HepG2 (cell line): Measurements from ENCODE around the gene DDHD1.
"Not testable (repeated sequence)": the region's sequence is repeated elsewhere in the genome, so short reads cannot be mapped to it uniquely, and the experiment has no call there.

ENCODE experiments used
- ATF2 ChIP-seq: sonication (generic); formaldehyde crosslinking; IDR thresholded peaks from 2 replicates; pipeline ENCODE4 v1.4.0; 2020; ENCODE audit warnings: missing genetic modification reagents
- EP300 ChIP-seq, 3 experiments: sonication (generic) in 1 of 3; formaldehyde crosslinking in 1 of 3; IDR thresholded peaks; 2 replicates each; pipeline versions ENCODE4 v1.5.1 to v1.6.1; 2011 to 2020; ENCODE audit warnings: low read depth in 2 of 3, low read length in 2 of 3, borderline replicate concordance in 1 of 3, improper control_type of control experiment in 1 of 3, mild to moderate bottlenecking in 1 of 3, missing genetic modification reagents in 1 of 3, moderate library complexity in 1 of 3
- EZH2 ChIP-seq: conservative IDR thresholded peaks from 2 replicates; pipeline ENCODE4 v1.6.1; 2012; ENCODE audit warnings: mild to moderate bottlenecking, low read depth, low read length, moderate library complexity
- MAFK ChIP-seq, 2 experiments: IDR thresholded peaks in 1 of 2; conservative IDR thresholded peaks in 1 of 2; 2 replicates each; pipeline ENCODE4 v1.6.1; 2011; ENCODE audit warnings: improper control_type of control experiment in 2 of 2, low read length in 2 of 2
- ZBTB39 ChIP-seq: sonication (generic); formaldehyde crosslinking; IDR thresholded peaks from 2 replicates; pipeline ENCODE4 v1.5.0; 2020; ENCODE audit warnings: missing genetic modification reagents
- ZNF446 ChIP-seq: sonication (generic); formaldehyde crosslinking; IDR thresholded peaks from 2 replicates; pipeline ENCODE4 v1.5.0; 2020; ENCODE audit warnings: mild to moderate bottlenecking, missing genetic modification reagents

- not testable (repeated sequence) for TF ChIP-seq EP300 (IDR thresholded peaks at IDR 0.05; ENCODE audit: low read depth in 2 of 2, low read length in 2 of 2); EP300 (CRISPR knock-in tag; IDR thresholded peaks at IDR 0.05; ENCODE audit: borderline replicate concordance); ZNF446 (CRISPR knock-in tag); MAFK (conservative IDR thresholded peaks at IDR 0.05 in 1 of 2, IDR thresholded peaks at IDR 0.05 in 1 of 2; ENCODE audit: low read length in 2 of 2); ATF2; EZH2; ZBTB39 (CRISPR knock-in tag)
Measured at GRCh38 chr14:53121419-53121818, 31.7 kb downstream of the DDHD1 start.
